ENCODE measurements around the gene TIGD4. TPM values are rescaled to one million over a fixed set of nuclear protein-coding genes. Genes with fewer than 3 reads are reported as not detected.

The TIGD4 gene
- total and polyA plus RNA-seq, 2 of the 8 experiments (the other 6 are each of a cell fraction or from before 2014, with no cell fraction given) = 0.42 to 2.3 TPM

DNA sequence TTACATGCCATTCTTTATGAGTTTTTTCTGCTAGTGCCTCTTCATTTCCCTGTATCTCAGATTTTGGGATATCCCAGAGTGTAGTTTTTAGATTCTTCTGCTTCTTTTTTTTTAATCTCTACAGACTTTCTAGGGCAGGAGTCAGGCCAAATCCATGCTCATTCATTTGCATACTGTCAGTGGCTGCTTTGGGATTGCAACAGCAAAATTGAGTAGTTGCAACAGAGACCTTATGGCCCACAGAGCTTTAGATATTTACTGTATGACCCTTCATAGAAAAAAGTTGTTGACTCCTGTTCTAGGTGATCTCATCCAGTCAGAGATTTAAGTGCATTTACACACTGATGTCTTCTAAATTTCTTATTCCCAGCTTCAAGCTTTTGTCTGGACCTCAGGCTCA, 35.5 kb upstream of the TIGD4 start:
- no peak overlapping the region for H4K5ac ChIP-seq (ENCODE audit: insufficient read length, low read depth, low read length)
- no peak overlapping the region for H3K23ac ChIP-seq (ENCODE audit: insufficient read length)
- peaks cover 7% of the 10 kb centered on the region for H3K79me1 ChIP-seq (ENCODE audit: low read depth, low read length)
- no peak overlapping the region for H3K14ac ChIP-seq (ENCODE audit: insufficient read length)
- H3K36me3 ChIP-seq (ENCODE audit: control insufficient read depth in 2 of 4, insufficient read depth in 4 of 4, low read length in 3 of 4) = peaks cover 0 to 10% (median 0%) of the 10 kb centered on the region in 4 experiments; a peak in 3 of 8 replicates
- no peaks in the 10 kb centered on the region for H3K23me2 ChIP-seq (ENCODE audit: low read depth, low read length)
- no peak overlapping the region for H3K9ac ChIP-seq (replicated peaks in 1 of 4; ENCODE audit: extremely low read depth in 1 of 4, low read depth in 3 of 4, low read length in 3 of 4)
- no peak overlapping the region for H2BK20ac ChIP-seq (ENCODE audit: low read length)
- H3K18ac ChIP-seq (ENCODE audit: extremely low read depth, low read length) = no peak overlapping the region
- no peak overlapping the region for H4K8ac ChIP-seq (ENCODE audit: extremely low read depth, insufficient read depth, low read length)
- H2BK12ac ChIP-seq (ENCODE audit: low read depth, low read length) = no peak overlapping the region
- H2AFZ ChIP-seq (ENCODE audit: low read length) = no peak overlapping the region
- no peak overlapping the region for H3K4me3 ChIP-seq (ENCODE audit: extremely low read depth in 1 of 4, insufficient read depth in 2 of 4, low read depth in 3 of 4, low read length in 4 of 4)
- H3K56ac ChIP-seq (replicated peaks; ENCODE audit: insufficient read length, low read depth, low read length) = no peak overlapping the region
- H3K4me2 ChIP-seq (ENCODE audit: insufficient read depth in 1 of 2, low read depth in 2 of 2, low read length in 2 of 2) = no peak overlapping the region
- no peak overlapping the region for H4K91ac ChIP-seq (replicated peaks; ENCODE audit: insufficient read length, low read length)
- H3K4ac ChIP-seq (replicated peaks; ENCODE audit: insufficient read length, low read depth, low read length) = no peak overlapping the region
- H2BK120ac ChIP-seq (replicated peaks; ENCODE audit: low read depth, low read length) = no peak overlapping the region
- POLR2A ChIA-PET (ENCODE audit: partially characterized antibody) = no interaction called here
- H2BK5ac ChIP-seq (ENCODE audit: low read depth, low read length) = no peak overlapping the region
- FAIRE-seq (no peak), DNase-seq (ENCODE audit: low read depth in 1 of 2, low spot score in 2 of 2) (no peak)
- TF ChIP-seq RXRA (IDR thresholded peaks at IDR 0.05; ENCODE audit: insufficient read depth, low read depth, low read length) = no peak
- TF ChIP-seq POLR2A (IDR thresholded peaks at IDR 0.05; ENCODE audit: control extremely low read depth in 1 of 2, low read depth in 2 of 2, low read length in 2 of 2) = no peak
- no peak for TF ChIP-seq ASH2L (IDR thresholded peaks at IDR 0.05; ENCODE audit: low read length)
- TF ChIP-seq BCL11A (IDR thresholded peaks at IDR 0.05; ENCODE audit: low read depth in 2 of 2, low read length in 2 of 2) = no peak
- no peak for TF ChIP-seq RFX5 (IDR thresholded peaks at IDR 0.05; ENCODE audit: borderline replicate concordance, low read depth, low read length)
- no peak for TF ChIP-seq GTF2F1 (IDR thresholded peaks at IDR 0.05; ENCODE audit: borderline replicate concordance, low read depth, low read length)
- CTCF ChIA-PET (ENCODE audit: partially characterized antibody) = no interaction called here
- H2AK5ac ChIP-seq (ENCODE audit: low read depth, low read length) = no peak overlapping the region
- H4K20me1 ChIP-seq (replicated peaks in 1 of 2; ENCODE audit: control insufficient read depth in 1 of 2, insufficient read depth in 2 of 2, low read length in 2 of 2) = peaks cover 0 to 2% of the 10 kb centered on the region in 2 experiments
- peaks cover 0 to 20% of the 10 kb centered on the region in 2 experiments; a peak in 2 of 4 replicates for H3K79me2 ChIP-seq (ENCODE audit: control insufficient read depth in 1 of 2, insufficient read depth in 2 of 2, low read length in 2 of 2)
- H3K4me1 ChIP-seq (replicated peaks in 1 of 4; ENCODE audit: control insufficient read depth in 3 of 4, insufficient read depth in 4 of 4, low read length in 3 of 4) = peaks cover 0 to 4% (median 0%) of the 10 kb centered on the region in 4 experiments; a peak in 3 of 7 replicates
- no peaks in the 10 kb centered on the region for H3K27me3 ChIP-seq (replicated peaks in 1 of 4; ENCODE audit: control insufficient read depth in 3 of 4, extremely low read depth in 1 of 4, insufficient read depth in 3 of 4, low read length in 3 of 4)
- H3K9me3 ChIP-seq (ENCODE audit: insufficient read depth in 2 of 2, low read depth in 1 of 2, low read length in 1 of 2) = 0 out of 4 replicates have a peak, but pooled peaks cover 0 to 2% of the 10 kb centered on the region in 2 experiments
- no peak overlapping the region for H2BK15ac ChIP-seq (ENCODE audit: low read length)
- no peak overlapping the region for H3K27ac ChIP-seq (ENCODE audit: low read depth, low read length)
